ENCODE data around the gene GPR108. TPM values are rescaled to one million over a fixed set of nuclear protein-coding genes. Genes with fewer than 3 reads are reported as not detected.

The GPR108 gene
- total and polyA plus RNA-seq, 2 of the 8 experiments (the other 6 are each of a cell fraction or from before 2014, with no cell fraction given) = 34.9 to 46.0 TPM

DNA sequence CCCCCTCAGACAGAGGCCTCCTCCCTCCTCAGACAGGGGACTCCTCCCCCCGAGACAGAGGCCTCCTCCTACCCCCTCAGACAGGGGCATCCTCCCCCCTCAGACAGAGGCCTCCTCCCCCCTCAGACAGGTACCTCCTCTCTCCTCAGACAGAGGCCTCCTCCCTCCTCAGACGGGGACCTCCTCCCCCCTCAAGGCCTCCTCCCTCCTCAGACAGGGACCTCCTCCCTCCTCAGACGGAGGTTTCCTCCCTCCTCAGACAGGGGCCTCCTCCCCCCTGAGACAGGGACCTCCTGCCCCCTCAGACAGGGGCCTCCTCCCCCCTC lies 30.8 kb downstream of the GPR108 start (continued):
- TF ChIP-seq, protein P1, sequence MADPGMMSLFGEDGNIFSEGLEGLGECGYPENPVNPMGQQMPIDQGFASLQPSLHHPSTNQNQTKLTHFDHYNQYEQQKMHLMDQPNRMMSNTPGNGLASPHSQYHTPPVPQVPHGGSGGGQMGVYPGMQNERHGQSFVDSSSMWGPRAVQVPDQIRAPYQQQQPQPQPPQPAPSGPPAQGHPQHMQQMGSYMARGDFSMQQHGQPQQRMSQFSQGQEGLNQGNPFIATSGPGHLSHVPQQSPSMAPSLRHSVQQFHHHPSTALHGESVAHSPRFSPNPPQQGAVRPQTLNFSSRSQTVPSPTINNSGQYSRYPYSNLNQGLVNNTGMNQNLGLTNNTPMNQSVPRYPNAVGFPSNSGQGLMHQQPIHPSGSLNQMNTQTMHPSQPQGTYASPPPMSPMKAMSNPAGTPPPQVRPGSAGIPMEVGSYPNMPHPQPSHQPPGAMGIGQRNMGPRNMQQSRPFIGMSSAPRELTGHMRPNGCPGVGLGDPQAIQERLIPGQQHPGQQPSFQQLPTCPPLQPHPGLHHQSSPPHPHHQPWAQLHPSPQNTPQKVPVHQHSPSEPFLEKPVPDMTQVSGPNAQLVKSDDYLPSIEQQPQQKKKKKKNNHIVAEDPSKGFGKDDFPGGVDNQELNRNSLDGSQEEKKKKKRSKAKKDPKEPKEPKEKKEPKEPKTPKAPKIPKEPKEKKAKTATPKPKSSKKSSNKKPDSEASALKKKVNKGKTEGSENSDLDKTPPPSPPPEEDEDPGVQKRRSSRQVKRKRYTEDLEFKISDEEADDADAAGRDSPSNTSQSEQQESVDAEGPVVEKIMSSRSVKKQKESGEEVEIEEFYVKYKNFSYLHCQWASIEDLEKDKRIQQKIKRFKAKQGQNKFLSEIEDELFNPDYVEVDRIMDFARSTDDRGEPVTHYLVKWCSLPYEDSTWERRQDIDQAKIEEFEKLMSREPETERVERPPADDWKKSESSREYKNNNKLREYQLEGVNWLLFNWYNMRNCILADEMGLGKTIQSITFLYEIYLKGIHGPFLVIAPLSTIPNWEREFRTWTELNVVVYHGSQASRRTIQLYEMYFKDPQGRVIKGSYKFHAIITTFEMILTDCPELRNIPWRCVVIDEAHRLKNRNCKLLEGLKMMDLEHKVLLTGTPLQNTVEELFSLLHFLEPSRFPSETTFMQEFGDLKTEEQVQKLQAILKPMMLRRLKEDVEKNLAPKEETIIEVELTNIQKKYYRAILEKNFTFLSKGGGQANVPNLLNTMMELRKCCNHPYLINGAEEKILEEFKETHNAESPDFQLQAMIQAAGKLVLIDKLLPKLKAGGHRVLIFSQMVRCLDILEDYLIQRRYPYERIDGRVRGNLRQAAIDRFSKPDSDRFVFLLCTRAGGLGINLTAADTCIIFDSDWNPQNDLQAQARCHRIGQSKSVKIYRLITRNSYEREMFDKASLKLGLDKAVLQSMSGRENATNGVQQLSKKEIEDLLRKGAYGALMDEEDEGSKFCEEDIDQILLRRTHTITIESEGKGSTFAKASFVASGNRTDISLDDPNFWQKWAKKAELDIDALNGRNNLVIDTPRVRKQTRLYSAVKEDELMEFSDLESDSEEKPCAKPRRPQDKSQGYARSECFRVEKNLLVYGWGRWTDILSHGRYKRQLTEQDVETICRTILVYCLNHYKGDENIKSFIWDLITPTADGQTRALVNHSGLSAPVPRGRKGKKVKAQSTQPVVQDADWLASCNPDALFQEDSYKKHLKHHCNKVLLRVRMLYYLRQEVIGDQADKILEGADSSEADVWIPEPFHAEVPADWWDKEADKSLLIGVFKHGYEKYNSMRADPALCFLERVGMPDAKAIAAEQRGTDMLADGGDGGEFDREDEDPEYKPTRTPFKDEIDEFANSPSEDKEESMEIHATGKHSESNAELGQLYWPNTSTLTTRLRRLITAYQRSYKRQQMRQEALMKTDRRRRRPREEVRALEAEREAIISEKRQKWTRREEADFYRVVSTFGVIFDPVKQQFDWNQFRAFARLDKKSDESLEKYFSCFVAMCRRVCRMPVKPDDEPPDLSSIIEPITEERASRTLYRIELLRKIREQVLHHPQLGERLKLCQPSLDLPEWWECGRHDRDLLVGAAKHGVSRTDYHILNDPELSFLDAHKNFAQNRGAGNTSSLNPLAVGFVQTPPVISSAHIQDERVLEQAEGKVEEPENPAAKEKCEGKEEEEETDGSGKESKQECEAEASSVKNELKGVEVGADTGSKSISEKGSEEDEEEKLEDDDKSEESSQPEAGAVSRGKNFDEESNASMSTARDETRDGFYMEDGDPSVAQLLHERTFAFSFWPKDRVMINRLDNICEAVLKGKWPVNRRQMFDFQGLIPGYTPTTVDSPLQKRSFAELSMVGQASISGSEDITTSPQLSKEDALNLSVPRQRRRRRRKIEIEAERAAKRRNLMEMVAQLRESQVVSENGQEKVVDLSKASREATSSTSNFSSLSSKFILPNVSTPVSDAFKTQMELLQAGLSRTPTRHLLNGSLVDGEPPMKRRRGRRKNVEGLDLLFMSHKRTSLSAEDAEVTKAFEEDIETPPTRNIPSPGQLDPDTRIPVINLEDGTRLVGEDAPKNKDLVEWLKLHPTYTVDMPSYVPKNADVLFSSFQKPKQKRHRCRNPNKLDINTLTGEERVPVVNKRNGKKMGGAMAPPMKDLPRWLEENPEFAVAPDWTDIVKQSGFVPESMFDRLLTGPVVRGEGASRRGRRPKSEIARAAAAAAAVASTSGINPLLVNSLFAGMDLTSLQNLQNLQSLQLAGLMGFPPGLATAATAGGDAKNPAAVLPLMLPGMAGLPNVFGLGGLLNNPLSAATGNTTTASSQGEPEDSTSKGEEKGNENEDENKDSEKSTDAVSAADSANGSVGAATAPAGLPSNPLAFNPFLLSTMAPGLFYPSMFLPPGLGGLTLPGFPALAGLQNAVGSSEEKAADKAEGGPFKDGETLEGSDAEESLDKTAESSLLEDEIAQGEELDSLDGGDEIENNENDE (IDR thresholded peaks at IDR 0.05; ENCODE audit: insufficient replicate concordance, low read length) = no peak
- TF ChIP-seq SP2 (IDR thresholded peaks at IDR 0.05; ENCODE audit: low read length) (no peak), SIX5 (IDR thresholded peaks at IDR 0.05; ENCODE audit: low read depth, low read length) (no peak), SP4 (IDR thresholded peaks at IDR 0.05; ENCODE audit: low read length) (no peak), SIRT6 (IDR thresholded peaks at IDR 0.05; ENCODE audit: low read length) (no peak), CBX8 (IDR thresholded peaks at IDR 0.05; ENCODE audit: borderline replicate concordance, low read depth, low read length) (no peak), POLR2A (IDR thresholded peaks at IDR 0.05; ENCODE audit: control extremely low read depth in 1 of 2, low read depth in 2 of 2, low read length in 2 of 2) (no peak), TEAD4 (IDR thresholded peaks at IDR 0.05; ENCODE audit: low read depth, low read length) (no peak), NANOG (IDR thresholded peaks at IDR 0.05; ENCODE audit: insufficient read depth, low read depth, low read length, poor library complexity, severe bottlenecking) (no peak), JUND (IDR thresholded peaks at IDR 0.05; ENCODE audit: low read length) (no peak), NRF1 (IDR thresholded peaks at IDR 0.05; ENCODE audit: low read depth, low read length) (no peak), RNF2 (IDR thresholded peaks at IDR 0.05; ENCODE audit: borderline replicate concordance, low read depth, low read length, missing control alignments, poor library complexity, severe bottlenecking) (no peak), FOSL1 (IDR thresholded peaks at IDR 0.05; ENCODE audit: insufficient read depth, low read depth, low read length) (no peak)
